Glomerular endothelial cell (primary cell): Measurements from ENCODE around the gene SEMA3B. TPM values are rescaled to one million over a fixed set of nuclear protein-coding genes. Genes with fewer than 3 reads are reported as not detected.
"Not testable (repeated sequence)": the region's sequence is repeated elsewhere in the genome, so short reads cannot be mapped to it uniquely, and the experiment has no call there.

Experiments
- DNase-seq: peaks from one replicate; pipeline ENCODE4 v3.0.0-alpha.2; 2011; ENCODE audit warnings: low read depth, low spot score; ENCODE audit errors: extremely low read depth
- total RNA-seq: library from RNA; depleted of rRNA; stranded (reverse); fragments of >200 nt; gene quantifications from 2 replicates; pipeline ENCODE4 v1.2.3, GENCODE V29; 2015

The SEMA3B gene
- total RNA-seq, 1 donor from 2014 or later: 2.2 TPM

- no peak for DNase-seq
Observed at GRCh38 chr3:50271314-50271936, 2.5 kb downstream of the SEMA3B start.

- not testable (repeated sequence) for DNase-seq
Observed at GRCh38 chr3:50272538-50272910, 3.6 kb downstream of the SEMA3B start.

GRCh38 chr3:50272911-50273688 is 4.2 kb downstream of the SEMA3B start:
- no peak for DNase-seq

GRCh38 chr3:50273689-50274065 is 4.7 kb downstream of the SEMA3B start:
- no peak for DNase-seq

- no peak for DNase-seq
Observed at GRCh38 chr3:50274371-50275104, 5.6 kb downstream of the SEMA3B start.

- no peak for DNase-seq
Observed at GRCh38 chr3:50275141-50275995, 6.4 kb downstream of the SEMA3B start.

GRCh38 chr3:50275996-50276761 is 7.2 kb downstream of the SEMA3B start:
- no peak for DNase-seq

- no peak for DNase-seq
Observed at GRCh38 chr3:50276762-50277101, 7.8 kb downstream of the SEMA3B start.

GRCh38 chr3:50278123-50278879 is 9.4 kb downstream of the SEMA3B start:
- no peak for DNase-seq

- no peak for DNase-seq
Observed at GRCh38 chr3:50278880-50279224, 9.9 kb downstream of the SEMA3B start, which contains the start of gene LSMEM2. Gene LSMEM2, plus strand, starts transcription at chr3:50279087. Its CDS starts 27 bp downstream, at chr3:50279114.

- no peak for DNase-seq
Observed at GRCh38 chr3:50279255-50280016, 10.5 kb downstream of the SEMA3B start.

GRCh38 chr3:50284121-50284520 is 15.2 kb downstream of the SEMA3B start:
- DNase-seq: not testable (repeated sequence)

GRCh38 chr3:50286322-50287227 is 17.6 kb downstream of the SEMA3B start:
- no peak for DNase-seq

- DNase-seq: no peak
Observed at GRCh38 chr3:50287262-50287661, 18.3 kb downstream of the SEMA3B start.

GRCh38 chr3:50288387-50289007 is 19.6 kb downstream of the SEMA3B start:
- DNase-seq: no peak

- DNase-seq: no peak
Observed at GRCh38 chr3:50289130-50289529, 20.2 kb downstream of the SEMA3B start.

GRCh38 chr3:50290161-50290641 is 21.3 kb downstream of the SEMA3B start:
- DNase-seq: no peak
